Lower lobe of right lung (tissue), 2 donors: ENCODE measurements around the gene SQSTM1. TPM values are rescaled to one million over a fixed set of nuclear protein-coding genes. Genes with fewer than 3 reads are reported as not detected.
A peak's percentile ranks its signal among the peaks of the same experiment; 100 is the strongest.

Experiments used
- ATAC-seq, 2 donors: fragments of 200-7000 bp; cut with Tn5 transposase; one replicate each; pipeline ENCODE4 v1.9.1; 2020 to 2022; ENCODE audit warnings: mild to moderate bottlenecking in 2 of 2, moderate library complexity in 2 of 2
- DNase-seq: peaks from one replicate; pipeline ENCODE4 v3.0.0-alpha.2; 2020
- H3K27ac ChIP-seq: fragments of 200-600 bp; one replicate; pipeline ENCODE4 v1.8.0; 2022
- H3K27me3 ChIP-seq: fragments of 200-600 bp; one replicate; pipeline ENCODE4 v1.8.0; 2022; ENCODE audit warnings: low read depth
- H3K36me3 ChIP-seq: fragments of 200-600 bp; one replicate; pipeline ENCODE4 v1.8.0; 2022; ENCODE audit warnings: mild to moderate bottlenecking
- H3K4me1 ChIP-seq: fragments of 200-600 bp; one replicate; pipeline ENCODE4 v1.8.0; 2022
- H3K4me3 ChIP-seq: fragments of 200-600 bp; one replicate; pipeline ENCODE4 v1.8.0; 2022; ENCODE audit warnings: mild to moderate bottlenecking
- H3K9me3 ChIP-seq: fragments of 200-600 bp; one replicate; pipeline ENCODE4 v1.8.0; 2022
- intact Hi-C: fragments of 100-400 bp; cut with DNase I; formaldehyde crosslinking; loops from one replicate; pipeline ENCODE4 v1.11.0; 2022
- total RNA-seq: library from RNA; stranded (reverse); fragmentation: NEBNext Ultra II Directional; extraction: Animal tissue kit (Norgen Biotek cat#: 25700); gene quantifications from one replicate; pipeline ENCODE4 v1.2.1, GENCODE V29; 2021
- TF ChIP-seq, protein P1 (sequence below): fragments of 200-600 bp; IDR thresholded peaks from one replicate; pipeline ENCODE4 v1.8.0; 2022; ENCODE audit warnings: antibody characterized with exemption, mild to moderate bottlenecking
- donor health status: DM: no; HTN: yes; CAD: no; lungs with severe emphysema.

The SQSTM1 gene
- total RNA-seq, 1 donor from 2014 or later, result 450 TPM

- no peaks in the 10 kb centered on the region for H3K9me3 ChIP-seq
- peaks cover 100% of the 10 kb centered on the region for H3K36me3 ChIP-seq
- no peak overlapping the region for H3K27ac ChIP-seq
- intact Hi-C loops, result no loop called here
- H3K4me1 ChIP-seq, result peaks cover 54% of the 10 kb centered on the region
- peak; percentile 53 to 74 for ATAC-seq
- DNase-seq, result peak; percentile 75
- TF ChIP-seq, protein P1, sequence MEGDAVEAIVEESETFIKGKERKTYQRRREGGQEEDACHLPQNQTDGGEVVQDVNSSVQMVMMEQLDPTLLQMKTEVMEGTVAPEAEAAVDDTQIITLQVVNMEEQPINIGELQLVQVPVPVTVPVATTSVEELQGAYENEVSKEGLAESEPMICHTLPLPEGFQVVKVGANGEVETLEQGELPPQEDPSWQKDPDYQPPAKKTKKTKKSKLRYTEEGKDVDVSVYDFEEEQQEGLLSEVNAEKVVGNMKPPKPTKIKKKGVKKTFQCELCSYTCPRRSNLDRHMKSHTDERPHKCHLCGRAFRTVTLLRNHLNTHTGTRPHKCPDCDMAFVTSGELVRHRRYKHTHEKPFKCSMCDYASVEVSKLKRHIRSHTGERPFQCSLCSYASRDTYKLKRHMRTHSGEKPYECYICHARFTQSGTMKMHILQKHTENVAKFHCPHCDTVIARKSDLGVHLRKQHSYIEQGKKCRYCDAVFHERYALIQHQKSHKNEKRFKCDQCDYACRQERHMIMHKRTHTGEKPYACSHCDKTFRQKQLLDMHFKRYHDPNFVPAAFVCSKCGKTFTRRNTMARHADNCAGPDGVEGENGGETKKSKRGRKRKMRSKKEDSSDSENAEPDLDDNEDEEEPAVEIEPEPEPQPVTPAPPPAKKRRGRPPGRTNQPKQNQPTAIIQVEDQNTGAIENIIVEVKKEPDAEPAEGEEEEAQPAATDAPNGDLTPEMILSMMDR, result no peak
- no peak overlapping the region for H3K4me3 ChIP-seq
- H3K27me3 ChIP-seq, result no peaks in the 10 kb centered on the region
Observed at GRCh38 chr5:179827680-179828079, 7.0 kb downstream of the SQSTM1 start.

DNA sequence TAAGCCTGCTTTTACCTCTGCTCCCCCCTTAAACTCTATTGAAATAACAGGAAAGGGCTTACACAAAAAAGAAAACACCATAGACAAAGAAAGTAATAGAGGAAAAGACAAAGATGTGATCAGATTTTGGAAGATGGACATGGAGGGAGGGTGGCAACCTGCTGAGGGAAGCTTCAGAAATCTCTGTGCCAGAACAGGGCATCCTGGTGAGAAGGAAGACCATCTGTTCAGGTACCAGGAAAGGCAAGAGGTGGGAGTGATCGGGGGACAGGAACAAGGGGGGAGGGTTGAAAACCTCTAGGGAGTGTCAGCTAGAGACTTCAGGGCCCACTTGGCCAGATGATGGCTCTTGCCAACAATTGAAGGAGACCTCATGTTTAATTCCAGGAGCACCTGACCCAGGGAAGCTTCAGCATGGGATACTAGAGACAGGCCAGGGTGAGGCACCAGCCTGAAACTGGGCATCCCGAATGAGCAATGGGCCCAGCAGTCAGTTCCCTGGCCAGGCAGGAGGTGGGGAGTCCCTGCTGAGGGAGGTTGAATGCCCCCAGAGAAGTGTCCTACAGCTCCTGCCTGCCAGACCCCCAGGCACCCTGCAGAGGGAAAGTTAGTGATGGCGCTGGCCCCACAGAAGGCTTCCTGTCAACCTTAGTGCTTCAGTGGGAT lies 8.2 kb downstream of the SQSTM1 start:
- Histone ChIP-seq H3K4me3 (no peak overlapping the region), H3K27ac (peak overlapping the region; percentile 4), H3K9me3 (no peaks in the 10 kb centered on the region), H3K27me3 (no peaks in the 10 kb centered on the region), H3K36me3 (peaks cover 100% of the 10 kb centered on the region), H3K4me1 (peaks cover 46% of the 10 kb centered on the region)
- TF ChIP-seq, protein P1, result no peak
- DNase-seq (no peak), ATAC-seq (no peak)
- intact Hi-C loops, result no loop called here

- no peak overlapping the region for H3K4me3 ChIP-seq
- H3K9me3 ChIP-seq, result no peaks in the 10 kb centered on the region
- peaks cover 97% of the 10 kb centered on the region for H3K36me3 ChIP-seq
- ATAC-seq (no peak), DNase-seq (no peak)
- peaks cover 37% of the 10 kb centered on the region for H3K4me1 ChIP-seq
- H3K27ac ChIP-seq, result no peak overlapping the region
- intact Hi-C loops, result no loop called here
- H3K27me3 ChIP-seq, result no peaks in the 10 kb centered on the region
- TF ChIP-seq, protein P1, result no peak
Observed at GRCh38 chr5:179829732-179830435, 9.2 kb downstream of the SQSTM1 start.

GRCh38 chr5:179830818-179831468 lies 10.2 kb downstream of the SQSTM1 start:
- peaks cover 95% of the 10 kb centered on the region for H3K36me3 ChIP-seq
- no peak for ATAC-seq
- no peak for DNase-seq
- no peaks in the 10 kb centered on the region for H3K9me3 ChIP-seq
- H3K27ac ChIP-seq, result no peak overlapping the region
- peaks cover 29% of the 10 kb centered on the region for H3K4me1 ChIP-seq
- intact Hi-C loops, result no loop called here
- no peaks in the 10 kb centered on the region for H3K27me3 ChIP-seq
- TF ChIP-seq, protein P1, result no peak
- no peak overlapping the region for H3K4me3 ChIP-seq

- TF ChIP-seq, protein P1, result no peak
- Histone ChIP-seq H3K27me3 (no peaks in the 10 kb centered on the region), H3K36me3 (peaks cover 95% of the 10 kb centered on the region), H3K9me3 (no peaks in the 10 kb centered on the region), H3K27ac (no peak overlapping the region), H3K4me1 (peaks cover 29% of the 10 kb centered on the region), H3K4me3 (no peak overlapping the region)
- intact Hi-C loops, result no loop called here
- no peak for ATAC-seq
- no peak for DNase-seq
Observed at GRCh38 chr5:179832039-179832745, 11.5 kb downstream of the SQSTM1 start.
